HUES6 (cell line): ENCODE results near the gene KLHDC7B.
A peak's percentile ranks its signal among the peaks of the same experiment; 100 is the strongest.

Experiments used
- H3K27ac ChIP-seq: 2 replicates; pipeline ENCODE4 v1.7.0; 2013; ENCODE audit warnings: low read depth, mild to moderate bottlenecking, low read length, inconsistent platforms
- H3K27me3 ChIP-seq: 2 replicates; pipeline ENCODE4 v1.6.1; 2013; ENCODE audit warnings: low read length; ENCODE audit not compliant: control insufficient read depth, insufficient read depth
- H3K36me3 ChIP-seq: 2 replicates; pipeline ENCODE4 v1.6.1; 2013; ENCODE audit warnings: low read length; ENCODE audit not compliant: control insufficient read depth, insufficient read depth
- H3K4me1 ChIP-seq: 2 replicates; pipeline ENCODE4 v1.6.1; 2013; ENCODE audit warnings: low read length; ENCODE audit not compliant: control insufficient read depth, insufficient read depth
- H3K4me3 ChIP-seq: 2 replicates; pipeline ENCODE4 v1.5.1; 2013; ENCODE audit warnings: low read depth, low read length
- H3K9ac ChIP-seq: one replicate; pipeline ENCODE4 v1.6.1; 2013; ENCODE audit warnings: mild to moderate bottlenecking, low read length
- H3K9me3 ChIP-seq: 2 replicates; pipeline ENCODE4 v1.6.1; 2013; ENCODE audit warnings: low read depth, low read length; ENCODE audit not compliant: control insufficient read depth, insufficient read depth

The KLHDC7B gene

GRCh38 chr22:50505776-50506610 is 39.7 kb upstream of the KLHDC7B start:
- no peaks in the 10 kb centered on the region for H3K9me3 ChIP-seq
- peak overlapping the region; percentile 46 for H3K9ac ChIP-seq
- H3K4me3 ChIP-seq, result peak overlapping the region; percentile 98; the same call in 1 of the 2 replicates
- H3K36me3 ChIP-seq, result peaks cover 22% of the 10 kb centered on the region
- peaks cover 17% of the 10 kb centered on the region for H3K4me1 ChIP-seq
- no peak overlapping the region for H3K27ac ChIP-seq
- H3K27me3 ChIP-seq, result no peaks in the 10 kb centered on the region

DNA sequence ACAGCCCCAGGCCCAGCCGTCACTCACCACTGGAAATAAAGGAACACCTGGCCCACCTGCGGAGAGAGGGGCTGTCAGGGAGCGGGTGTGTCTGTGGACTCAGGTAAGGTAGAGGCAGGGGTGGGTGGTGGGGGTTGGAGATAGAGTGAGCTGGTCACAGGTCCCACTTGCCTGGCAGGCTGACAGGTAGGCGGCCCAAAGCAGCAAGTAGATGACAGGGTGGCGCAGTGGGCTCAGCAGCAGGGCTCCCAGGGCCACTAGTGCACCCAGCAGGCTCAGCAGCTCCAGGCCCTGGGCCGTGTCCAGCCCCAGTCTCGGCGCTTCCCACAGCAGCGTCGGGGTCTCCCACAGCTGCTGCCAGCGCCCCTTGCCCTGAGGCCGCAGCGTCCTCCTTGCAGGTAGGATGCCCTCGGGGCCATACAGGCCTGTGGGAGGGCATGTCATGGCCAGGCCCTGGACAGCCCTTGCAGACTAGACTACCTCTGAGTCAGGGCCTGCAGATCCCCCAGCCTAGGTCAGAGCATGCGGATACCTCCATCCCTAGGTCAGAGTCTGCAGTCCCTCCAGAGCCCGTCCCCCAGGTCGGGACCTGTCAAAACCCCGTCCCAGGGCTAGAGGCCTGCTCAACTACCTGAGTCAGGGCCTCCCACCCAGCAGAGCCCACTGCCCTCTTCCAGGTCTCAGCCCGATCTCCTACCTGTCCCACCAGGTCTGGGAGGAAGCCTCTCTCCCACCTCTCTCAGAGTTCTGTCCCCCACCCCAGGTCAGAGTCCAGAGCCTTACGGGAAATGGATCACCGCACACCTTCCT is 38.9 kb upstream of the KLHDC7B start:
- peak overlapping the region; percentile 98 for H3K4me3 ChIP-seq

GRCh38 chr22:50507421-50507990 is 38.2 kb upstream of the KLHDC7B start, which contains the start of gene LMF2:
TSS of gene LMF2 (minus strand) at chr22:50507702. CDS start at chr22:50507675, 27 bp downstream.
- Histone ChIP-seq H3K36me3 (peaks cover 20% of the 10 kb centered on the region), H3K9me3 (no peaks in the 10 kb centered on the region), H3K4me1 (peaks cover 17% of the 10 kb centered on the region), H3K27ac (peak within 1 kb of the TSS; percentile 98), H3K27me3 (no peaks in the 10 kb centered on the region), H3K4me3 (peak within 1 kb of the TSS; percentile 100), H3K9ac (peak within 1 kb of the TSS; percentile 99)

More for the DNA sequence above, 38.9 kb upstream of the KLHDC7B start:
- H3K9ac ChIP-seq, result peak overlapping the region; percentile 76
- no peaks in the 10 kb centered on the region for H3K27me3 ChIP-seq
- peaks cover 17% of the 10 kb centered on the region for H3K4me1 ChIP-seq
- peaks cover 22% of the 10 kb centered on the region for H3K36me3 ChIP-seq
- no peaks in the 10 kb centered on the region for H3K9me3 ChIP-seq
- H3K27ac ChIP-seq, result peak overlapping the region; percentile 55; the same call in 1 of the 2 replicates

GRCh38 chr22:50507991-50508884 is 37.5 kb upstream of the KLHDC7B start, which contains the start of gene NCAPH2:
TSS of gene NCAPH2 (plus strand) at chr22:50508224. CDS start at chr22:50508338, 114 bp downstream.
- H3K9me3 ChIP-seq, result no peaks in the 10 kb centered on the region
- peaks cover 16% of the 10 kb centered on the region for H3K36me3 ChIP-seq
- H3K9ac ChIP-seq, result peak within 1 kb of the TSS; percentile 99
- H3K4me1 ChIP-seq, result peaks cover 17% of the 10 kb centered on the region
- H3K27me3 ChIP-seq, result no peaks in the 10 kb centered on the region
- H3K4me3 ChIP-seq, result peak within 1 kb of the TSS; percentile 100
- H3K27ac ChIP-seq, result peak within 1 kb of the TSS; percentile 98

DNA sequence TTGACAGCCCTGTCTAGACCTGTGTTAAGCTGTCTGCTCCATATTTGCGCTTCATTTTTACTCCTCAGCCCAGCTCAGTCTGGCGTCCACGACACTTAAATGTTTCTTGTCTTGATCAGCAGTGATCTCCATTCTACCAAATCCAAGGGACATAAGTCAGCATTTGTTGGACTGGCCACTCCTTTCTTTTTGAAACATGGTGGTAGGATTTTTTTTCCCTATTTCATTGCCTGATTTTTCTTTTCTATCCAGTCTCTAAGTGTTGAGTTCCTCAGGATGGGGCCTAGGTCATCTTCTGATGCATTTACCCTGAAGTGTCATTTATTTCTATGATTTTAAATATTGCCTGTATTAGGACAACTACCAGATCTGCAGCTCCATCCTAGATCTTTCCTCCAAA is 36.8 kb upstream of the KLHDC7B start:
- Histone ChIP-seq H3K4me3 (peak overlapping the region; percentile 100), H3K4me1 (peaks cover 17% of the 10 kb centered on the region), H3K9ac (peak overlapping the region; percentile 99), H3K27ac (no peak overlapping the region), H3K27me3 (no peaks in the 10 kb centered on the region), H3K9me3 (no peaks in the 10 kb centered on the region), H3K36me3 (peaks cover 16% of the 10 kb centered on the region)

DNA sequence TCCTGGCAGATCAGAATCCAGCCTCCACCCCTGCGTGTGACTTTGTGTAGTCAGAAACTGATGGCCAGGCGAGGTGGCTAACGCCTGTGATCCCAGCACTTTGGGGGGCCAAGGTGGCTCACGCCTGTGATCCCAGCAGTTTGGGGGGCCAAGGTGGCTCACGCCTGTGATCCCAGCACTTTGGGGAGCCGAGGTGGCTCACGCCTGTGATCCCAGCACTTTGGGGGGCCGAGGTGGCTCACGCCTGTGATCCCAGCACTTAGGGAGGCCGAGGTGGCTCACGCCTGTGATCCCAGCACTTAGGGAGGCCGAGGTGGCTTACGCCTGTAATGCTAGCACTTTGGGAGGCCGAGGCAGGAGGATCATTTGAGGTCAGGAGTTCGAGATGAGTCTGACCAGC is 32.5 kb upstream of the KLHDC7B start:
- 0 out of 2 replicates have a peak, but pooled peaks cover 4% of the 10 kb centered on the region for H3K4me1 ChIP-seq
- peaks cover 20% of the 10 kb centered on the region for H3K36me3 ChIP-seq
- H3K9ac ChIP-seq, result no peak overlapping the region
- no peak overlapping the region for H3K27ac ChIP-seq
- no peaks in the 10 kb centered on the region for H3K9me3 ChIP-seq
- H3K27me3 ChIP-seq, result no peaks in the 10 kb centered on the region
- no peak overlapping the region for H3K4me3 ChIP-seq

- peaks cover 38% of the 10 kb centered on the region for H3K36me3 ChIP-seq
- H3K4me3 ChIP-seq, result no peak overlapping the region
- H3K27ac ChIP-seq, result no peak overlapping the region
- no peak overlapping the region for H3K9ac ChIP-seq
- no peaks in the 10 kb centered on the region for H3K4me1 ChIP-seq
- no peaks in the 10 kb centered on the region for H3K9me3 ChIP-seq
- no peaks in the 10 kb centered on the region for H3K27me3 ChIP-seq
Measured at GRCh38 chr22:50516068-50516467, 29.6 kb upstream of the KLHDC7B start.

- Histone ChIP-seq H3K9ac (no peak overlapping the region), H3K4me1 (no peaks in the 10 kb centered on the region), H3K27me3 (no peaks in the 10 kb centered on the region), H3K27ac (no peak overlapping the region), H3K36me3 (peaks cover 47% of the 10 kb centered on the region), H3K9me3 (no peaks in the 10 kb centered on the region), H3K4me3 (no peak overlapping the region)
Measured at GRCh38 chr22:50516891-50517290, 28.8 kb upstream of the KLHDC7B start.

DNA sequence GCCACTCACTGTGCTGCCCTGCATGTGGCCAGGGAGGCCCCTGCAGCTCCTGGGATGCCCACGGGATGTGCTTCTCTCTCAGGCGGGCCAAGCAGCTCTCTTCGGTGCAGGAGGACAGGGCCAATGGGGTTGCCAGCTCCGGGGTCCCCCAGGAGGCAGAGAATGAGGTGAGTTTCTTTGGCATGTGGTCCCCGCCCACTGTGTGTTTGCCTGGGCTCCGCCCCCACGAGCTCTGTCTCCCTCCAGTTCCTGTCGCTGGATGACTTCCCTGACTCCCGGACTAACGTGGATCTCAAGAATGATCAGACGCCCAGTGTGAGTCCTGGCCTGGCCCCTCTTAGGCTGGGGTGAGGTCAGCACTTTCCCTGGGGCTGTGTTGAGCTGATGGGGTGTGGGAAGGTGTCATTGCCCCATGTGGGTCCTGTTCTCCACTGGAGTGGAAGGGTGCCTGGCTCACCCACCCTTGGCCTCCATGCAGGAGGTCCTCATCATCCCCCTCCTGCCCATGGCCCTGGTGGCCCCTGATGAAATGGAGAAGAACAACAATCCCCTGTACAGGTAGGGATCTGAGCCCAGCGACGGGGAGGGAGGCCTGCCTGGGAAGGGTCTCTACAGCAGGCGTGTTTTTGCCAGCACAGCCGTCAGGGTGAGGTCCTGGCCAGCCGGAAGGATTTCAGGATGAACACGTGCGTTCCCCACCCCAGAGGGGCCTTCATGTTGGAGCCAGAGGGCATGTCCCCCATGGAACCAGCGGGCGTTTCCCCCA is 28.0 kb upstream of the KLHDC7B start:
- Histone ChIP-seq H3K36me3 (peaks cover 54% of the 10 kb centered on the region), H3K4me3 (no peak overlapping the region), H3K9ac (no peak overlapping the region), H3K9me3 (no peaks in the 10 kb centered on the region), H3K27me3 (no peaks in the 10 kb centered on the region), H3K4me1 (no peaks in the 10 kb centered on the region), H3K27ac (no peak overlapping the region)
